Activated T-cell treated with anti-CD3 and anti-CD28 coated beads, Interleukin-2, amount 50 U/mL, for 48 hours (primary cell): ENCODE results near the gene BTD.
"Not testable (repeated sequence)": the region's sequence is repeated elsewhere in the genome, so short reads cannot be mapped to it uniquely, and the experiment has no call there.

ENCODE experiments used
- DNase-seq, 2 experiments: peaks; one replicate each; pipeline ENCODE4 v3.0.0-alpha.2; 2020

Gene BTD, protein sequence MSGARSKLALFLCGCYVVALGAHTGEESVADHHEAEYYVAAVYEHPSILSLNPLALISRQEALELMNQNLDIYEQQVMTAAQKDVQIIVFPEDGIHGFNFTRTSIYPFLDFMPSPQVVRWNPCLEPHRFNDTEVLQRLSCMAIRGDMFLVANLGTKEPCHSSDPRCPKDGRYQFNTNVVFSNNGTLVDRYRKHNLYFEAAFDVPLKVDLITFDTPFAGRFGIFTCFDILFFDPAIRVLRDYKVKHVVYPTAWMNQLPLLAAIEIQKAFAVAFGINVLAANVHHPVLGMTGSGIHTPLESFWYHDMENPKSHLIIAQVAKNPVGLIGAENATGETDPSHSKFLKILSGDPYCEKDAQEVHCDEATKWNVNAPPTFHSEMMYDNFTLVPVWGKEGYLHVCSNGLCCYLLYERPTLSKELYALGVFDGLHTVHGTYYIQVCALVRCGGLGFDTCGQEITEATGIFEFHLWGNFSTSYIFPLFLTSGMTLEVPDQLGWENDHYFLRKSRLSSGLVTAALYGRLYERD

DNA sequence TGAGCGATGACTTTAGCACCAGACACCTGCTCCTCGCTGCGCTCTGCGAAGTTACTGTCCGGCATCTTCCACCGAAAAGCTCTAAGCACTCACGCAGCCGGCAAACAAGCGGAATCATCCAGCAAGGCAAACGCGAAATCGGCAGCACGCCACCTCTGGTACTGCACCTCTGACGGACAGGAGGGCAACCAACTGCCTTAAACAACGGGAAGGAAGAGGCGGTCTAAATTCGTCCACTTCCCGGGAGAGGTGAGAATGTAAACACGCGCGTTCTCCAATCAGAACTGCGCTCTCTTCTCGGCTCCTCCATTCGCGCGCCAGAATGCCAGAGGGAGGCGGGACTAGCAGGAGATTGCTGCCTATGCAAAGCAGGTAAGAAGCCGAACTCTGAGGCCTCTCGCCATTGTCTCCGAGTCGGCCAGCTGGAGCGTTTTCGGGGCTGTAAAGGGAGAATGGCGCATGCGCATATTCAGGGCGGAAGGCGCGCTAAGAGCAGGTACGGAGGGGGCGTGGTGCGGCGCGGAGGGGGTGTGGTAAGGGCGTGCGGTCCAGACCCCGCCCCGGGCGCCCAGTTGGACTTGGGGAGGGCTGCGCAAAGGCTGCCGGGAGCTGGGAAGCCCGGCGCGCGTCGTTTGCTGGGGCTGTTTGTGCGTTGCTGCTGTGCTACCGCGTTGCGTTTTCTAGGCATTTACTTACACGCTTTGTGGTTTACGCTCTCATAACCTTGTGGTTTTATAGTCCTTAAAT is at the start of gene BTD, which contains the start of gene HACL1:
Gene BTD (plus strand): TSS at position 347 of the 747 bp plus-strand sequence. CDS start 33,695 bp downstream, outside the sequence.
Gene HACL1 (minus strand): TSS at position 171 of the 747 bp plus-strand sequence. CDS start 106 bp downstream, at position 65.
- DNase-seq, result peak; percentile 98

DNA sequence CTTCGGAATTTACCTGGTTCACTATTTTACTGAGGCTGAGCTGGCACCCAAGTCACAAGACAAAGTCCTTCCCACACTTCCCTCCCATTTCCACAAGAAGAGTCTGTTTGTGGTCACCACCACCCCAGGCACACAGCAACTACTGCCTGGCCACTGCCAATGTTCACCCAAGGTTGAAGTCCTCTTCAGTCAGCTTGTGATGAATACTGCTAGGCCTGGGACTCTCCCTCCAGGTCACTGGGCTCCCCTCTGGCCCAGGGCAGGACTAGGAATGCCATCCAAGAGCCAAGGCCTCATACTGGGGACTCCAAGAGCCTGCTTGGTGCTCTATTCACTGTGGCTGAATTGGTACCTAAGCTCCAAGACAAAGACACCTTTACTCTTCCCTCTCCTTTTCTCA is 49.6 kb upstream of the BTD start:
- no peak for DNase-seq

DNA sequence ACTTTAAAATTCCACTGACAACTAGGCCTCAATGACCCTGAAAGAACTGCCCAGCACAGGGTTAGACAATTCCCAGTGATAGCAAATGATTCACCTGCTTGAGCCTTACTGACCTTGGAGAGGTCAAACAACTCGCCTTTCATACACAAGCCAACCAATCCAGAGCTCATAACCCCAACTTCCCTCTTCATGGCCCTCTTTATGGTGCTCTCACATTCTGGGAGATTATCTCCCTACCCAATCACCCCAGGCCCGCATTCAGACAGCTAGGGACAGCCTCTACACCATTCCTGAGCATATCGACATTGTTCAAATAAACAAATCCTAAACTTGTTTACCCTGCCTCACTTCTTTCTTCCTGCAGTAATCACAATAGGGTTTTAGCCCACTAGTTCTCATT is 47.8 kb upstream of the BTD start:
- DNase-seq, result no peak

DNA sequence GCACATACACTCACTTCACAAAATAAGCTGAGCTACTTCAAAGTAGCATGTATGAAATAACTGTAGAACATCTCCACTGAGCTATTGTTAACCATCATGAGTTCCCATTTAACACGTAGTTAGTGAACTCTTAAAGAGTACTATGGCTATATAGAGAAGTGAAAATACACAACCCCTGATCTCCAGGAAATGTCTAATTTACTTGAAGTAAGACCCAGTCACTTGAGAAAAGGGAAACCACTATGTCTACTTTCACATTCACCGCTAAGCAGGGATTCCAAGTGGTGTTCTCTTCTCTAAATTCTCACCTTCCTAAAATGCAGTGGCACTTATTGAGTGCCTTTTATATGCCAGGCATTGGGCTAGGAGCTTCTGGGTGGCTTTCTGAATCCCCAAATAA is 45.0 kb upstream of the BTD start:
- DNase-seq, result no peak

DNA sequence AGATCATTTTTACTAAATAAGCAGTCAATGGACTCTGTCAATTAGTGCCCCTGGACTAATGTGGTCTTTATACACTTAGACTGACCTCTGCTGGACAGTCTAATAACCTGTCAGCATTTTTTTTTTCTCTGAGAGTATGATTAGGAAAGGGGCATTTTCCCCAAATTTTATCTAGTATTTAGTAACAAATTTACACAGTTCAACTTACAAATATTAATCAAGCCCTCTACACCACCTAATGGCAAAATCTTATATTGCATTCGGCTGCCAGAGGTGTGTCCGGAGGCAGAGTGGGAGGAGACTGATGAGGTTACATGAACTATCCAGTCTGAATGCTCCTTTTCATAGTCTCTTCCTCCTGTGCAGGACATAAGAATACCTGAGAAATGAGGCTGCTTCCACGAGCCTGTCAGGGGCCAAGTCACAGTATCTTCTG is 44.0 kb upstream of the BTD start:
- DNase-seq, result peak; percentile 72 to 73

DNA sequence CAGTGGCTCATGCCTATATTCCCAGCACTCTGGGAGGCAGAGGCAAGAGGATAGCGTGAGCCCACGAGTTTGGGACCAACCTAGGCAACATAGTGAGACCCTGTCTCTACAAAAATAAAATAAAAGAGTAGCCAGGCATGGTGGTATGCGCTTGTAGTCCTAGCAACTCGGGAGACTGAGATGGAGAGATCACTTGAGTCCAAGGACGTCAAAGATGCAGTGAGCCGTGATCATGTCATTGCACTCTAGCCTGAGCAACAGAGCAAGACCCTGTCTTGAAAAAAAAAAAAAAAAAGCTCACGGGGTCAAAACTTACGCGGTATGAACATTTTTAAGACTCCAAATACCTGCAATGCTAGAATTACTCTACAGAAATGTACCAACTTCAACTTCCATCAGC is 43.0 kb upstream of the BTD start:
- DNase-seq, result no peak

DNA sequence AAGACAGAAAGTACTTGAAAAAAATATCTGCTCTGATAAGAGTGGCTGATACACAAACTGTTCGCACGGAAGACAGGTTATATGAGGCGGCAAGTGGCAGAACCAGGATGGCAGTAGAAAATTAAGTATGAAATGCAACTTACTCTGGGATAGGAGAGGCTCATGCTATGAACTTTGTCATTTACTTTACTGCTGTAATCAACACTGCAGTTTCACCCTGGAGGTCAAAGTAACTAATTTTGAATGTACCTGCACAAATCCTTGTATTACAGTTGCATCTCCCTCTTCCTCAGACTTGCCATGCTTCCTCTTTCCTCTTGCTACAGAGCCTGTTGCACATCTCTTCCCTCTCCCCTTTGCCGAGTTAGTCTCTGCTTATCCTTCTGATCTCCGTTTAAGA is 39.0 kb upstream of the BTD start:
- DNase-seq, result no peak

DNA sequence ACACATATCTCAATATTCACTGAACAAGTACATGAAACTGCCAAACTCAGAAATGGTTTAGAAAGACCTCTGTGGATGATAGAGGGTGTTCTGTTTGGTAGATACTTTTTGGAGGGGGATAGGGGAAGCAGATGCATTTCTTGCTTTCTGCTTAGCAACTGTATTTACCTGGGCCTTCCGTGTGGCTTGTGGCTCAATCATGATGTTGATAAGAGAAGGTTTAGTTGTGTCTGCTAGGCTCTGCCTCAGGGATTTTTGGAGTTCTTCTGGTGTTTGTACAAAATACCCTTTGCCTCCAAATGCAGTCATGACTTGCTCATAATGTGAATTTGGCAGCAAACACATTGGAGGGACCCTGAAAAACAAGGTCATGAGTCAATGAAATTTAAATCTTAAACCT is 38.4 kb upstream of the BTD start:
- no peak for DNase-seq

DNA sequence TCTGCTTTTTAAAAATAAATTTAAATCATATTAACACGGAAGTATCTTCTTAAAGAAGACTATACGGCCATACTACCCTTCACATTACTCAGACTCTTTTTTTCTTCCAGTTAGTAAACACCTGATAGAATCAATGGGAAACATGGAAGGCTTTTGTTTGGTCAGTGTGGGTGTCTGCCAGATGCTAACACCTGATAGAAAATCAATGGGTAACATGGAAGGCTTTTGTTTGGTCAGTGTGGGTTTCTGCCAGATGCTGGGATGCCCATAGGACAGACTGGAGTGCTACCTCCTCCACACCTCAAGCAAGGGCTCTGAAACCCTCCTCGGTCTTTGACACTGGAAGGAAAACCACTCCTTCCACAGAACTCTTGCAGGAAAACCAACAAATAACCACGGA is 29.4 kb upstream of the BTD start:
- no peak for DNase-seq

DNA sequence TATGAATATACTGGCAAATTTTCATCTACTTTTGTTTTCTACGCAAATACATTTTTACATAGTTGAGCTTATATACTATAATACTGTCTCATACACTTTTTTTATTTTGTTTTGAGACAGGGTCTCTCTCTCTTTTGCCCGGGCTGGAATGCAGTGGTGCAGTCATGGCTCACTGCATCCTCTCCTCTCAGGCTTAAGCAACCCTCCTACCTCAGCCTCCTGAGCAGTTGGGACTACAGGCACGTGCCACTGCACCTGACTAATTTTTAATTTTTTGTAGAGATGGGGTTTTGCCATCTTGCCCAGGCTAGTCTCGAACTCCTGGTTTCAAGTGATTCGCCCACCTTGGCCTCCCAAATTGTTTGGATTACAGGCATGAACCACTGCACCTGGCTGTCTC is 26.1 kb upstream of the BTD start:
- DNase-seq, result no peak

DNA sequence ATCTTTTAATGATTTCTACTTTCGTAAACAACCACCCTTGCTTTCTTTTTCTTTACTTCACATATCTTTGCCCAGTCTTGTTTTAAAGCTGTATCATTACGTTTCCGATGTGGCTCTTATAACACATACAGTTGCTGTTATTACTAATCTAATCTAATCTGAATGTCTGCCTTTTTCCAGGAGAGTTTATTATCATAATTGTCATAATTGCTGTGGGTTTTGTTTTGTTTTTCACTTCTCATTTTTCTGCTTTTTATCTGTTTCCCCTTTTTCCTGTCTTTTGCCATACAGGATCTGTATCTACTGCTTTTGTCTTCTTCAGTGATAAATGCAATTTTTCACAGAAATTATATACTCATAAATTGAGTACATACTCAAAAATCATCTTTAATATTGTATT is 25.1 kb upstream of the BTD start:
- no peak for DNase-seq

DNA sequence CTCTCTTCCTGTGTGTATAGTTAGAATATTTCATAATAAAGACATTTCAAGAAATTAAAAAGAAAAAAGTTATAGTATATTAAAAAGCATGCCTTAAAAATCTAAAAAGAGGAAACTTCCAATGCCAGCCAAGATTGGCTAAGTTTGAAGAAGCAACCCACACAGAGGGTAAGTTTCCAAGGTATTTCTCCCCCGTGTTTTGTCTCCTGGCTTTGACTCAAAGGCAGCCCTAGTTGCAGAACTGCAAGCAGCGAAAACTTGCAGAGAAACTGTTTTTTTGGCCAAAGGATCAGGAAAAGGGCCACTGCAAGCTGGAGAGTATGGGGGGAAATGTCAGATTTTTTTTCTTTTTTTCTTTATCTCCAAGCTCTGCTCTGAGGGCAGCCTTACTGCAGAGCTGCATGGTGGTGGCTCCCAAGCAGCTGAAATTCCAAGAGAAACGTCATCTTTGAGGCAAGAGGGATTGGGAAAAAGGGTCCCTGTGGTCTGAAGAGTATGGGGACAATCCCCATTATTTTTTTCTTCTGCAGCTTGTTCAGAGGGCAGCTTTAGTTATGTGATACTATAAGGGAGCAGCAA is 23.2 kb upstream of the BTD start:
- DNase-seq, result no peak

DNA sequence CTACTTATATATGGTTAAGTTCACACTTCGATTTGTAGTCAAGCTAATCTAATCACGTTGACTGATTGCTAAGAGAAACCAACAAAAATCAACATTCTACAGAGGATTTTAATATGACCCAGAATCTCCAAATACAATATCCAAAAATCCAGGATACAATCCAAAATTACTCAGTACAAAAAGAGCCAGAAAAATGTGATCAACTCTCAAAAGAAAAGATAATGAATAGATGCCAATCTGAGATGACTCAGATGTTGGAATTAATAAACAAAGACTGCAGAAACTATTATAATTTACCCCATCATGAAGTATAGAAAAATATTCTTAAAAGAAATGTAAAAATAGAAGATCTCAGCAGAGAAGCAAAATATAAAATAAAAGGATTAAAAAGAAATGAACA is 22.5 kb upstream of the BTD start:
- DNase-seq, result no peak

DNA sequence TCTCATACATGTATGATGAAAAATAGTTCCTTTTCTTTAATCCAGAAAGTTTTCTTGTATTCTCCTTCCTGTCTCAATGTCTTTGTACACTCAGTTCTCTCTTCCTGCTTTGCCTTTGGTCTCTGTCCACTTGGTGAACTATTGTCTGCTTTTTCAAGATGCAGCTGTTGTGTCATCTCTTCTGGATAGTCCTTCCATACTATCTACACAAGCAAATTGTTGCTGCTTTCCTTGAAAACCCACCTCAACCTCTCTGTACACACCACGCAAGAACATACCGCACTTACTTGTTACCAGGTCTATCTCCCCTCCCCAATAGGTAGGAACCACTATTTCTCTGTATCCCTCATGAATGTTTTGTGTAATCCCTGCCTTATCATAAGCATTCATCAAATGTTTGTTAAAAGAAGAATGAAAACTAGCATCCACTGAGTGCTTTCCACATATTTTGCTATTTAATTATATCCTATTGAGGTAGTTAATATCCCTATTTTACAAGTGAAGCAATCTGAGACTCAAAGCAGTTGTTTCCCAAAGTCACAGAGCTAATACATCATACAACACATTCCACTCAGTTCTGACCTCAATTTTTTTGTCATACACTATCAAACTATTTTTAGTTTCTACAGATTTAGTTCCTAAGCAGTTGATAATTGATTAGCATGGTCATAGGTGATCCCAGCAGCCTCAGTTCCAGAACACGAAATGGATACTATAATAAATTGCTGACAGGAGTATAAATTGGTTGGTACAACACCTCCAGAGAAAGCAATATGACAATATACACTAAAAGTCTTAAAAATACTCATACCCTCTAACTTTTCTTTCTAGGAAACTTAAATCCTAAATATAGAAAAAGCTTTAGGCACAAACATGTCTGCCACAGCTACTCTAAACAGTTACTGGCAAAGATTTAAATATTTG is 19.8 kb upstream of the BTD start:
- no peak for DNase-seq

DNA sequence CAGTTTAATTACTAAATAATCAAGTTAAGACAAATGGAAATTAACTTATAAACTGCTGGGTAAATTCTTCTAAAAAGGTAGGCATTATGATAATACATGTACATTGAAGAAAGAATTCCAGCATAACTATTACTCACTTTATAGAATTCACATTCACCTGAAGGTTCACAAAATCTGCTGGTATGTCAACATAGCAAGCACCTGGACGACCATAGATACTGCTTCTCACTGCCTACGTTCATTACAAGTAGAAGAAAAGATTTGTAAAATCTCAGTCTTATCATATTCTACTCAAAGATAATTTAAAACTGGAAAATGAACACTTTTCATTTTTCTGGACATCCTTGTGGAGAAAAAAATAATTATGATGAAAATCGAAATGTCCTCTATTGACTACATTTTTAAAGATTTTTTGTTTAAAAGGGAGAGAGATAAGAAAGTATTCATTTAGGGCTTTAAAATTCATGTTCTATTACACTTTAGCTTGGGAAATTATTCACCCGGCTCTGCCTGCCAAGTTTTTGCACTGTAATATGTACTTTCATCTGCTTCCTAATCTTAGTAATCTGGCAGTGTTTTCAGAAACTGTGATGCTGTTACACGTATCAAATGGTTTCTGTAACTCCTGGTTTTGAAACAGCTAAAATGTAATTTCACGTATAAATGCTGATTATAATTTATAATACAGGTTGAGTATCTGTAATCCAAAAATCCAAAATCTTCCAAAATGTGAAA is 16.3 kb upstream of the BTD start:
- no peak for DNase-seq

DNA sequence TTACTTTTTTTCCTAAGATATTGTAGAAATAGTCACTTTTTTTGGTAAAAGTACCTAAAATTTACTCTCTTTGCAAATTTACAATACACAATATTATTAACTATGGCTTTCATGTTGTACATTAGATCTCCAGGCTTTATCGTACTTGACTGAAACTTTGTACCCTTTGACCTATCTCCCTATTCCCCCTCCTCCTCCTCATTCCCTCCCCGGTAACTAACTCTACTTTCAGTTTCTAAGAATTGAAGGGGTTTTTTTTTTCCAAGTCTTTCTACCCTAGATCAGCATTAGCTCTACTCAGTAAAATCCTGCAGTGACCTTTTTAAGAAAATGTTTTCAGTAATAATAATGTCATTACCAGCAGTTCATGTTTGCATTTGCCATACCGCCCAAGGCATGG is 10.3 kb upstream of the BTD start:
- DNase-seq, result no peak

DNA sequence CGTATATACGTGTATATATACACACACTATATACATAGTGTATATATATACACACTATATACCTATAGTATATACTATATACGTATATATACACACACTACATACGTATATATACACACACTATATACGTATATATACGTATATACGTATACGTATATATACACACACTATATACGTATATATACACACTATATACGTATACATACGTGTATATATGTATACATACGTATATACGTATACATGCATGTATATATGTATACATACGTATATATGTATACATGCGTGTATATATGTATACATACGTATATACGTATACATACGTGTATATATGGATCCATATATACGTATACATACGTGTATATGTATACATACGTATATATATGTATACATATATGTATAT is 9.6 kb upstream of the BTD start:
- DNase-seq, result no peak

DNA sequence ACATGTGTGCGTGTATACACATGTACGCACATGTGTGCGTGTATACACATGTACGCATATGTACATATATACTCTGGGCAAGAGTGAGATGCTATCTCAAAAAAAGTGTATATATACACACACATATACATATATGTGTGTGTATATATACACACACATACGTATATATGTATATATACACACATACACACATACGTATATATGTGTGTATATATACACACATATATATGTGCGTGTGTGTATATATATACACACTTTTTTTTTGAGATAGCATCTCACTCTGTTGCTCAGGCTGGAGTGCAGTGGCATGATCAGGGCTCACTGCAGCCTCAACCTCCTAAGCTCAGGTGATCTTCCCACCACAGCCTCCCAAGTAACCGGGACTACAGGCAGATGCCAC is 8.6 kb upstream of the BTD start:
- DNase-seq, result no peak

DNA sequence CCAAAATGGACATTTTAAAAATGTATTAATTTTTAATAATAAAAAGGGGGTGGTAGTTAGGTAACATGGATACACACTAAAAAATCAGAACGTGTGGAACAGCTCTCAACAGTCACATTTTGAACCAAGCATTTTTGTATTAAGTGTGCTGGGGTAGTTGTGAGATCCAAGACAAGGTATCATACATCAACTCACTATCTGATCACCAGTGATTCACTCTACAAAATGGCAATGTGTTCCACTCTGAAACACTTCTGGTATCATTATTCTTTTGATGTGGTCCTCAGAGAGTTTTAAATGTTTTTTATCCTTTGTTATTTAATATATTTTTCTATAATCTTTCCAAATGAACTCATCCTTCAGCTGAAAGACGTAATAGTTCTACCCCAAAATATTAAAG is 5.6 kb upstream of the BTD start:
- no peak for DNase-seq

DNA sequence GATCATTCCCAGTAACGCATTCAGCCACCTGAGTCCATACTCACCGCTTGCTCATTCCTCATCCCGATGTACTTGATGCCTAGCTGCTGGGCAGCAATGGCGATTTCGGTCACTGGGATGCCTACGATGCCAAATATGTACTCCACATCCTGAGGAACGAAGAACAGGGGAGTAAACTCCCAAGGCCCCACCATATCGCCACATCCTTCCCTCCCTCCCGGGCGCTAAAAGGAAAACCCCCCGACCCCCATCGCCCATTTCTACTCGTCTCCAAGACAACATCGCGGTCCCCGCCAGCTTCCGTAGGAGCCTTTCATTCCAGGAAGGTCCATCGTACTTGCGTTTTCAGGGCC is 523 bp upstream of the BTD start:
- no peak for DNase-seq

DNA sequence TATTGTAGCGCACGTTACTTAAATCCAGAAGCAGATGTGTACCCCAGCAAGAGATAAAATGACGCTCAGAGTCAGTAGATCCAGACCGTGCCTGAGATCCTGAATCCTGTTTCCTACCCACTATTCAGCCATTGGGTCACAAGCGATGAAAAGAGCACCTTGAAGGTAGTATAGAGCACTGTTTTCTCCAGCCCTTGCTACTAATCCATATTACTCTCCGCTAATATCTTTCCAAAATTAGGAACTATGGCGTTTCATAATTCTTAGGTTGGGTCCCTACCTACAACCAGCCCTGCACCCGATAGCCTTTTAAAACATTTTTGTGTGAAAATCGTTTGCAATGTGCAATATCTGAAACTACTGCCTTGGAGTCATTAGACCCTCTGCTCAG is 596 bp downstream of the BTD start:
- no peak for DNase-seq

DNA sequence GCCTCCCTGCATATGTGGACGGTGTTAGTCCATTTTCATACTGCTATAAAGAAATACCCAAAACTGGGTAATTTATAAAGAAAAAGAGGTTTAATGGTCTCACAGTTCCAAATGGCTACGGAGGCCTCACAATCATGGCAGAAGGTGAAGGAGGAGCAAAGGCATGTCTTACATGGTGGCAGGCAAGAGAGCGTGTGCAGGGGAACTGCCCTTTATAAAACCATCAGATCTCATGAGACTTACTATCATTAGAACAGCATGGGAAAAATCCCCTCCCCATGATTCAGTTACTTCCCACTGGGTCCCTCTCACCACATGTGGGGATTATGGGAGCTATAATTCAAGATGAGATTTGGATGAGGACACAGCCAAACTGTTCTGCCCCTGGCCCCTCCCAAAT is 1.3 kb downstream of the BTD start:
- DNase-seq, result not testable (repeated sequence)
